Nephron progenitor cell (in vitro differentiated cells): Measurements from ENCODE around the gene PTPRA.
"Not testable (repeated sequence)": the region's sequence is repeated elsewhere in the genome, so short reads cannot be mapped to it uniquely, and the experiment has no call there.

Experiments
- DNase-seq: peaks from one replicate; pipeline ENCODE4 v3.0.0; 2021
- H3K27ac Mint-ChIP-seq: 2 replicates; pipeline ENCODE4 v1.8.0; 2021; ENCODE audit warnings: mild to moderate bottlenecking, moderate library complexity, mixed read lengths
- H3K27me3 Mint-ChIP-seq: 2 replicates; pipeline ENCODE4 v1.8.0; 2021; ENCODE audit warnings: mild to moderate bottlenecking, low read depth, mixed read lengths; ENCODE audit not compliant: poor library complexity
- H3K36me3 Mint-ChIP-seq: 2 replicates; pipeline ENCODE4 v1.8.0; 2021; ENCODE audit warnings: low read depth, mixed read lengths
- H3K4me1 Mint-ChIP-seq: 2 replicates; pipeline ENCODE4 v1.8.0; 2021; ENCODE audit warnings: mixed read lengths
- H3K4me3 Mint-ChIP-seq: 2 replicates; pipeline ENCODE4 v1.8.0; 2021; ENCODE audit warnings: mild to moderate bottlenecking, moderate library complexity, mixed read lengths
- H3K9me3 Mint-ChIP-seq: 2 replicates; pipeline ENCODE4 v1.8.0; 2021; ENCODE audit warnings: mild to moderate bottlenecking, moderate library complexity, mixed read lengths
- TF ChIP-seq, protein P1 (sequence below): fragments of 200-600 bp; sonication (generic); IDR thresholded peaks from 2 replicates; pipeline ENCODE4 v1.5.0; 2021; ENCODE audit warnings: antibody characterized with exemption

The PTPRA gene

DNA sequence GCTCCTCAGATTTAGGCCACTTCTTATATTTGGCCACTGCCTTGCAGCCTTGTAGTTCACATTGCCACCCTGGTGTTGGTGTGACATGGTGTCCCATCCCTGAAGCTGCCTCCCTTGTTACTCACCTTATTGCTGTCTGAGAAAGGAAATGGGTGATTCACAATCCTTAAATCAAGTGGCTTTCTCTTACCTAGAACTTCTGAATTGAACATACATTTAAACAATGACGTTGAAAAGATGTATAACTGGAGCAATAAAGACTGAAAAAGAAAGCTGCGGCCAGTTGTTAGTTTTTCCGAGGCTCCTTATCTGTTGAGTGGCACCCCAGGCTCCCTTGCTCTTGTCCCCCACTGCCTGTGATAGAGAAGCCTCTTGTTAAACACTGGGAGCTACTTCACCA is 141.4 kb downstream of the PTPRA start:
- Mint-ChIP-seq H3K36me3 (peaks cover 44% of the 10 kb centered on the region), H3K9me3 (peaks cover 19% of the 10 kb centered on the region), H3K4me1 (no peaks in the 10 kb centered on the region), H3K27me3 (no peaks in the 10 kb centered on the region), H3K27ac (peak overlapping the region; percentile 47), H3K4me3 (no peak overlapping the region)
- TF ChIP-seq, protein P1, sequence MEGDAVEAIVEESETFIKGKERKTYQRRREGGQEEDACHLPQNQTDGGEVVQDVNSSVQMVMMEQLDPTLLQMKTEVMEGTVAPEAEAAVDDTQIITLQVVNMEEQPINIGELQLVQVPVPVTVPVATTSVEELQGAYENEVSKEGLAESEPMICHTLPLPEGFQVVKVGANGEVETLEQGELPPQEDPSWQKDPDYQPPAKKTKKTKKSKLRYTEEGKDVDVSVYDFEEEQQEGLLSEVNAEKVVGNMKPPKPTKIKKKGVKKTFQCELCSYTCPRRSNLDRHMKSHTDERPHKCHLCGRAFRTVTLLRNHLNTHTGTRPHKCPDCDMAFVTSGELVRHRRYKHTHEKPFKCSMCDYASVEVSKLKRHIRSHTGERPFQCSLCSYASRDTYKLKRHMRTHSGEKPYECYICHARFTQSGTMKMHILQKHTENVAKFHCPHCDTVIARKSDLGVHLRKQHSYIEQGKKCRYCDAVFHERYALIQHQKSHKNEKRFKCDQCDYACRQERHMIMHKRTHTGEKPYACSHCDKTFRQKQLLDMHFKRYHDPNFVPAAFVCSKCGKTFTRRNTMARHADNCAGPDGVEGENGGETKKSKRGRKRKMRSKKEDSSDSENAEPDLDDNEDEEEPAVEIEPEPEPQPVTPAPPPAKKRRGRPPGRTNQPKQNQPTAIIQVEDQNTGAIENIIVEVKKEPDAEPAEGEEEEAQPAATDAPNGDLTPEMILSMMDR = no peak
- no peak for DNase-seq

DNA sequence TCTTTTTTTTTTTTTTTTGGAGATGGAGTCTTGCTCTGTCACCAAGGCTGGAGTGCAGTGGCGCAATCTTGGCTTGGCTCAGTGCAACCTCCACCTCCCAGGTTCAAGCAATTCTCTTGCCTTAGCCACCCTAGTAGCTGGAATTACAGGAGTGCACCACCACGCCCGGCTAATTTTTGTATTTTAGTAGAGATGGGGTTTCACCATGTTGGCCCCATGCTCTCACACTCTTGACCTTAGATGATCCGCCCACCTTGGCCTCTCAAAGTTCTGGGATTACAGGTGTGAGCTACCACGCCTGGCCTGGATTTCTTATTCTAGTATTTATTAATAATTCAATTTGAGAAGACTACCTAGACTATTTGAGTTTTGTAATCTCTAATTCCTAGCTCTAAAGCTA is 142.0 kb downstream of the PTPRA start:
- Mint-ChIP-seq H3K9me3 (peaks cover 24% of the 10 kb centered on the region), H3K36me3 (peaks cover 45% of the 10 kb centered on the region)
- H3K4me1 Mint-ChIP-seq, DNase-seq, H3K4me3 Mint-ChIP-seq, H3K27ac Mint-ChIP-seq, H3K27me3 Mint-ChIP-seq: not testable (repeated sequence)

DNA sequence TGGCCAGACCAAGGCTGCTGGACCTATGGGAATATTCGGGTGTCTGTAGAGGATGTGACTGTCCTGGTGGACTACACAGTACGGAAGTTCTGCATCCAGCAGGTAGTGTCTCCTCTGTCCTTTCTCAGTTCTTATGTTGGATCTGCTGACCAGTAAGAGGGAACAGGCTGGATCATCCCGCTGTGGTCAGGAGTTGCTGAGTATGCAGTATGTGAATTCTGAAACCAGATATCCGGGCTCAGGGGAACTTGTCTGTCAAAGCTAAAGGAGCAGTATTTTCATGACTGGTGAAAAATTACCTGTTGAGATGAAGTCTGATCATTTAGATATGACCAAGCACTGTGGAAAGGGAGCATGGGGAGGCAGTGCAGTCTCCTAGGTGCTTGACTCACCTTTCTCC is 148.0 kb downstream of the PTPRA start:
- H3K27ac Mint-ChIP-seq = no peak overlapping the region
- no peak overlapping the region for H3K4me3 Mint-ChIP-seq
- H3K27me3 Mint-ChIP-seq = no peaks in the 10 kb centered on the region
- TF ChIP-seq, protein P1 = no peak
- H3K9me3 Mint-ChIP-seq = peaks cover 33% of the 10 kb centered on the region
- H3K36me3 Mint-ChIP-seq = peaks cover 74% of the 10 kb centered on the region
- H3K4me1 Mint-ChIP-seq = peaks cover 25% of the 10 kb centered on the region
- no peak for DNase-seq

DNA sequence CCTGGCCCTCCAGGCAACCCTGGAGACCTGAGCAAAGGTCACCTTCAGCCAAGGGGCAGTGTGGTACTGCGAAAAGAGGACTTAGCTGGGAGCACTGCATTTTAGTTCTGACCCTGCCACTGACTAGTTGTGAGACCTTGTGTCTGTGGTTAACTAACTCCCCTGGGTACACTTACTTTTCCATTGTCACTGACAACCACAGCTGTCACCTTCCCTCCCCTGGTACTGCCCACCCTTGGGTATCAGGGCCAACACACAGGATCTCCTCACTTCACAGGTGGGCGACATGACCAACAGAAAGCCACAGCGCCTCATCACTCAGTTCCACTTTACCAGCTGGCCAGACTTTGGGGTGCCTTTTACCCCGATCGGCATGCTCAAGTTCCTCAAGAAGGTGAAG is 148.5 kb downstream of the PTPRA start:
- DNase-seq = no peak
- peaks cover 33% of the 10 kb centered on the region for H3K9me3 Mint-ChIP-seq
- H3K4me3 Mint-ChIP-seq = no peak overlapping the region
- H3K36me3 Mint-ChIP-seq = peaks cover 74% of the 10 kb centered on the region
- TF ChIP-seq, protein P1 = no peak
- H3K27ac Mint-ChIP-seq = no peak overlapping the region
- H3K27me3 Mint-ChIP-seq = no peaks in the 10 kb centered on the region
- peaks cover 25% of the 10 kb centered on the region for H3K4me1 Mint-ChIP-seq

DNA sequence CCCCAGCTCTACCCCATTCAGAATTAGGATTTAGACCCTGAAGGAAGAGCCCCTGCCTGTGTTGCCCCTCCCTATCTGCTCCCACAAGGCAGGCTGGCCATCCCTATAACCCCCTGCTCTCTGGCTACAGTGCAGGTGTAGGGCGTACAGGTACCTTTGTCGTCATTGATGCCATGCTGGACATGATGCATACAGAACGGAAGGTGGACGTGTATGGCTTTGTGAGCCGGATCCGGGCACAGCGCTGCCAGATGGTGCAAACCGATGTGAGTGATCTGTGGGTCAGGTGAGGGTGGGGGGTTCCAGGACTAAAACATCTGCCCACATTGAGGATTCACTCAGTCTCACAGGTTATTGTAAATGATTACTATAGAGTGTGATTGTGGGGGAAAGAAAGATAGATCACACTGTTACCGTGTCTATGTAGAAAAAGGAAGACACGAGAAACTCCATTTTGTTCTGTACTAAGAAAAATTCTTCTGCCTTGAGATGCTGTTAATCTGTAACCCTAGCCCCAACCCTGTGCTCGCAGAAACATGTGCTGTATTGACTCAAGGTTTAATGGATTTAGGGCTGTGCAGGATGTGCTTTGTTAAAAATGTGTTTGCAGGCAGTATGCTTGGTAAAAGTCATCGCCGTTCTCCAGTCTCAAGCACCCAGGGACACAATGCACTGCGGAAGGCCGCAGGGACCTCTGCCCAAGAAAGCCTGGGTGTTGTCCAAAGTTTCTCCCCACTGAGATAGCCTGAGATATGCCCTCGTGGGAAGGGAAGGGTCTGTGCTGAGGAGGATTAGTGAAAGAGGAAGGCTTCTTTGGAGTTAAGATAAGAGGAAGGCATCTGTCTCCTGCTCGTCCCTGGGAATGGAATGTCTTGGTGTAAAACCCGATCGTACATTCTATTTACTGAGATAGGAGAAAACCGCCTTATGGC is 149.5 kb downstream of the PTPRA start:
- not testable (repeated sequence) for H3K27me3 Mint-ChIP-seq, DNase-seq, H3K4me3 Mint-ChIP-seq
- H3K27ac Mint-ChIP-seq = peak overlapping the region; percentile 95
- H3K9me3 Mint-ChIP-seq = peaks cover 24% of the 10 kb centered on the region
- H3K4me1 Mint-ChIP-seq = peaks cover 25% of the 10 kb centered on the region
- peaks cover 72% of the 10 kb centered on the region for H3K36me3 Mint-ChIP-seq

DNA sequence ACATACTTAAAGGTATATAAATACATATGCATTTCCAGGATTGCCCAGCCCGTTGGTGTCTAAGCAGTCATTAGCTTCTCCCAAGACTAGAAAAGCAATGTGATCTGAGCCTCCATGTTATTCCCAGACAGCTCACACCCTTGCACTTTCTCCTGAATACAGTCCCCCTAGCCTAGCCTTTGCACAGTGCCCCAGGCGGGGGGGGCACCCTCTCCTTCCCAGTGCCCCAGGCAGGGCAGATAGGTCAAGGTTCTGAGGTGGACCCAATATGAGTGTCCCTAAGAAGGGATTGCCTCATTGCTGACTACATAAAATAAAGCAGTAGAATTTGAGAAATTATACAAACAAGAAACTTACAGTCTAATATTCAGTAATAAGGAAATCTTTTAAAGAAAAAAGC is 154.7 kb downstream of the PTPRA start:
- peaks cover 7% of the 10 kb centered on the region for H3K4me1 Mint-ChIP-seq
- H3K27ac Mint-ChIP-seq = no peak overlapping the region
- H3K4me3 Mint-ChIP-seq = no peak overlapping the region
- peaks cover 50% of the 10 kb centered on the region for H3K36me3 Mint-ChIP-seq
- no peaks in the 10 kb centered on the region for H3K9me3 Mint-ChIP-seq
- H3K27me3 Mint-ChIP-seq = no peaks in the 10 kb centered on the region
- DNase-seq = no peak
- TF ChIP-seq, protein P1 = no peak
